Memory B cell (primary cell): ENCODE data around the gene CLDND1.
"Not testable (repeated sequence)": the region's sequence is repeated elsewhere in the genome, so short reads cannot be mapped to it uniquely, and the experiment has no call there.

ENCODE experiments used
- ATAC-seq: fragments of 150-1000 bp; cut with Tn5 transposase; 2 replicates; pipeline ENCODE4 v1.10.0; 2021; ENCODE audit warnings: low read depth, mild to moderate bottlenecking, moderate library complexity
- DNase-seq, 2 donors: peaks; one replicate each; pipeline ENCODE4 v3.0.0; 2022; ENCODE audit warnings: low spot score in 2 of 2
- H3K27ac Mint-ChIP-seq: one replicate; pipeline ENCODE4 v1.8.0; 2022; ENCODE audit warnings: mild to moderate bottlenecking, moderate library complexity, mixed read lengths
- H3K27me3 Mint-ChIP-seq: one replicate; pipeline ENCODE4 v1.8.0; 2022; ENCODE audit warnings: mixed read lengths
- H3K36me3 Mint-ChIP-seq: one replicate; pipeline ENCODE4 v1.8.0; 2022; ENCODE audit warnings: mild to moderate bottlenecking, mixed read lengths
- H3K4me1 Mint-ChIP-seq: one replicate; pipeline ENCODE4 v1.8.0; 2022; ENCODE audit warnings: mixed read lengths
- H3K4me3 Mint-ChIP-seq: one replicate; pipeline ENCODE4 v1.8.0; 2022; ENCODE audit warnings: mild to moderate bottlenecking, moderate library complexity, mixed read lengths
- H3K9me3 Mint-ChIP-seq: one replicate; pipeline ENCODE4 v1.8.0; 2022; ENCODE audit warnings: mixed read lengths

CLDND1 gene

GRCh38 chr3:98522544-98523281 is at the start of gene CLDND1:
Gene CLDND1 (minus strand): TSS chr3:98522902. CDS start chr3:98521424, 1,478 bp downstream.
- peaks cover 34% of the 10 kb centered on the region for H3K4me1 Mint-ChIP-seq
- no peaks in the 10 kb centered on the region for H3K27me3 Mint-ChIP-seq
- H3K36me3 Mint-ChIP-seq, result peaks cover 14% of the 10 kb centered on the region
- DNase-seq, result peak; percentile 85 to 94
- H3K9me3 Mint-ChIP-seq, result no peaks in the 10 kb centered on the region
- peak within 1 kb of the TSS; percentile 97 for H3K27ac Mint-ChIP-seq
- ATAC-seq, result peak; percentile 95
- peak within 1 kb of the TSS; percentile 91 for H3K4me3 Mint-ChIP-seq

DNA sequence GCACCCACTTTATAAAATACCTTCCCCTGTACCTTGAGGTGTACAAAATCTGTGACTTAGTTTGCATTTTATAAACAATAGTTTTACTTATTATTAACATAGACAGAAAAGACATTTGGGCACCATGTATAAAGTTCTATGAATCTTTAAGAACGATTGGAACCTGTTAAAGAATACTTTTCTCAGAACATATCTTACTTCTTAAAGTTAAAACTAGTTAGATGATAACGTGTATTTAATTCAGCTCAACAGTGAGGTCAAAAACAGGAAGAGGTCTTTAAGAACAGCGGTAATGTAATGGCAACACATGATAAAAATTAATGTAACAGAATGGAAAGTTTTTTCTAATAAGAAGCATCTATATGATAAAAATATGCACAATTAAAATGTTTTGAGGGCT is 45.7 kb upstream of the CLDND1 start:
- peaks cover 21% of the 10 kb centered on the region for H3K4me1 Mint-ChIP-seq
- ATAC-seq, result no peak
- no peaks in the 10 kb centered on the region for H3K27me3 Mint-ChIP-seq
- H3K27ac Mint-ChIP-seq, result peak overlapping the region; percentile 87
- no peak for DNase-seq
- H3K36me3 Mint-ChIP-seq, result no peaks in the 10 kb centered on the region
- H3K9me3 Mint-ChIP-seq, result no peaks in the 10 kb centered on the region
- H3K4me3 Mint-ChIP-seq, result peak overlapping the region; percentile 53

DNA sequence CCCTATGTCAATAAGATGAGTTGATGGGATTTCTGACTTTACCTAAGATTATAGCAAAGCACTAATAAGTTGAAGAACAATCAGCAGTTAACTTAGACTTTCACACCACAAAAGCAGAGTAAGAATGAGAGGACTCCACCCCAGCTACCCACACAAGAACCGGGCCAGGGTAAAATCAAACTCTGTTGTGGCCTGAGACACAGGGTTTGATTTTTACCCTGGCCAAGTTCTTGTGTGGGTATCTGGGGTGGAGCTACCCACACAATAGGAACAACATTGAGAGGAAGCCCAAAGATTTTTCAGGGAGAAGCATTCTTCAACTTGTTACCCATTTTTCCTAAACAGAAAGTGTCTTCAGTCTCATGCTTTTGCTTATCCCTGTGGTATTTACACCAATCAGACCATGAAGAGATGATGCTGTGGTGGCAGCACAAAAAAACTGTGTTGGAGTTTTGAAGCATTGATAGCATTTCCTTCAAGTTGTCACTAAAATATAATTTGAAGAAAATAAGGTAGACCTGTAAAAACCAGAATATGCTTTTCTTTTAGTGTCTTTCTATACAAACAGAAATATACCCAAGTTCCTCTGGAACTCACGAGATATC is 45.1 kb upstream of the CLDND1 start:
- Mint-ChIP-seq H3K4me3 (peak overlapping the region; percentile 21), H3K36me3 (no peaks in the 10 kb centered on the region), H3K9me3 (no peaks in the 10 kb centered on the region), H3K4me1 (peaks cover 19% of the 10 kb centered on the region), H3K27ac (peak overlapping the region; percentile 87), H3K27me3 (no peaks in the 10 kb centered on the region)
- DNase-seq (no peak), ATAC-seq (no peak)

DNA sequence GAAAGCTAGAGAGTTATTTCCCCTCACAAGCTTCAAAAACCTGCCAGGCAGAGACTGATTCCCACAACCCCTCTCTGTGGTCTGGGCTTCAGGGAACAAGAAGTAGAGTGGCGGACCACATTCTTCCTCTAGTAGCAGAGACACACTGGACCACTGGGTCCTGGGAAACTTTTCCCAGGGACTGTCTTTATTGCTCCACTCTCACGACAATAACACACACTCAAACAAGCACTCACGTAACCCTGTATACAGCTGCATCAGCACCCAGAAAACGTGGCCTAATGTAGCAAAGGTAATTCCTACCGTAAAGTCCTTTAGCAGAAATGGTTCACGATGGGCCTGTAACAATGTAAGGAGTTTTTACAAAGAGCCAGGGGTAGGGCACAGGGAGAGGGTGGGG is 43.1 kb upstream of the CLDND1 start:
- DNase-seq, result no peak
- Mint-ChIP-seq H3K9me3 (no peaks in the 10 kb centered on the region), H3K27me3 (no peaks in the 10 kb centered on the region), H3K27ac (peak overlapping the region; percentile 87), H3K4me1 (peaks cover 25% of the 10 kb centered on the region), H3K36me3 (no peaks in the 10 kb centered on the region), H3K4me3 (no peak overlapping the region)
- ATAC-seq, result no peak

- Mint-ChIP-seq H3K36me3 (no peaks in the 10 kb centered on the region), H3K27ac (peak overlapping the region; percentile 87), H3K4me1 (peaks cover 26% of the 10 kb centered on the region), H3K4me3 (peak overlapping the region; percentile 55), H3K9me3 (no peaks in the 10 kb centered on the region), H3K27me3 (no peaks in the 10 kb centered on the region)
- no peak for DNase-seq
- ATAC-seq, result no peak
Measured at GRCh38 chr3:98565237-98565643, 42.5 kb upstream of the CLDND1 start.

DNA sequence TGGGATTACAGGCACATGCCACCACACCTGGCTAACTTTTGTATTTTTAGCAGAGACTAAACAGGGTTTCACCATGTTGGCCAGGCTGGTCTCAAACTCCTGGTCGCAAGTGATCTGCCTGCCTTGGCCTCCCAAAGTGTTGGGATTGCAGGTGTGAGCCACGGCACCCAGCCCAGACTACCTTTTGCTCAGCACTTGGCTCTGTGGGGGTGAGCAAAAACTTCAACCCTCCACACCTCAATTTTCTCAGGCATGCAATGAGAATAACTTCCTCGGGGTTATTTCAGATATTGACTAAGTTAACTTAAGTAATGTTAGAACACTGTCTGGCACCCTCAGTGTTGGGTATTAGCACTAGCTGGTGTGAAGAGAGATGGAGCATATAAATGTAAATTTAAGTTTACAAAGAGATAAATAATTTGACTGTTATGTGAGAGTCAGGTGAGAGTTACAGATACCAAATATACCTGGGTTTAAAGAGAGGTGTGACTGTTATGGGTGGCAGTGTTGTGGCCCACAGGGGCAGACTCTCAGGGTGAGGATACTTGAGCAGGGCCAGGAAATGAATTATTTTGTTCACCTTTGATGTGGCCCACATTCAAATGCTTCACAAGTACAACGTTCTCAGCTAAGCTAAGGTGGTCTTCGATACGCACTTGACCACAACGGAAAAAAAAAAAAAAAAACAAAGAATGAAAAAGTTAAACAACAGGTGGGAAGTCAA is 41.7 kb upstream of the CLDND1 start:
- H3K27ac Mint-ChIP-seq, result peak overlapping the region; percentile 87
- H3K4me1 Mint-ChIP-seq, result peaks cover 26% of the 10 kb centered on the region
- ATAC-seq, result peak; percentile 41
- H3K27me3 Mint-ChIP-seq, result no peaks in the 10 kb centered on the region
- no peak for DNase-seq
- H3K4me3 Mint-ChIP-seq, result peak overlapping the region; percentile 71
- H3K36me3 Mint-ChIP-seq, result no peaks in the 10 kb centered on the region
- H3K9me3 Mint-ChIP-seq, result no peaks in the 10 kb centered on the region

GRCh38 chr3:98563661-98564281 is 41.1 kb upstream of the CLDND1 start:
- Mint-ChIP-seq H3K4me3 (peak overlapping the region; percentile 71), H3K4me1 (peaks cover 30% of the 10 kb centered on the region), H3K9me3 (no peaks in the 10 kb centered on the region), H3K27ac (peak overlapping the region; percentile 87), H3K36me3 (no peaks in the 10 kb centered on the region), H3K27me3 (no peaks in the 10 kb centered on the region)
- ATAC-seq (peak; percentile 74), DNase-seq (no peak)

DNA sequence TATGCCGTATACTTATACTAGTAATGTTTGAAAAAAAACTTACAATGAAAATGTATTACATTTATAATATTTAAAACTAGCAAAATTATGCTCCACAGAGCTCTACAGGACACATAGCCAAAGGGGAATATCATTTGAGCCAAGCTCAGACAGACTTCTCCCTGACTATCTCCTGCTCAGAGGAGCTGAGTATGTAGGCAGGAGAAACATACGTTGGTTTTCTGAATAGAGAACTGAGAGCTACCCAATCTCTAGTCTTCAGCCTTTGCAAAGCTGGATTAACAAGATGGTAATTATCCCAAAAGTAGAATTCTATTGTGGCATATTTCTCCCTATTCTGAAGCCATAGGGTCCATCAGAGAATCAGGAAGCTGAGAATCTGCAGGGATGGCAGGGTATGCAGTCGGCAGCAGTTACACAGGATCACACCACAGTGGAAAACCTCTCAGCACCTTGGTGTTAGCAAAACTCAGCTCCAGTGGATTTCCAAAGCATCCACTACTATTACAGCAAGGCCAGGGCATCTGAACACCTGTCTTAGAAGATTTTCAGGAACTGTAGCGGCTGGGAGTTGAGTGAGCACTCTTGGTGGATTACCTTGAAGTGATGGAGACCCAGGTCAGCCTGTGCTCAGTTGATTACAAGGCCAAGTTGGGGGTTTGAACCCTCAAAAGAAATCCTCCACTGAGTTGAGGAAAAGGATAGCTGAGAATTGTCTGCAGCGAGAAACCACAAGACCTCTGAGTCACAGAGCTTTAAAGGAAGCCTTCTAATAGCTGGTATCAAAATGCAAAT is 39.2 kb upstream of the CLDND1 start:
- peaks cover 1% of the 10 kb centered on the region for H3K27me3 Mint-ChIP-seq
- H3K9me3 Mint-ChIP-seq, result no peaks in the 10 kb centered on the region
- DNase-seq (no peak), ATAC-seq (no peak)
- no peaks in the 10 kb centered on the region for H3K36me3 Mint-ChIP-seq
- peak overlapping the region; percentile 24 for H3K27ac Mint-ChIP-seq
- H3K4me3 Mint-ChIP-seq, result no peak overlapping the region
- H3K4me1 Mint-ChIP-seq, result peaks cover 37% of the 10 kb centered on the region

DNA sequence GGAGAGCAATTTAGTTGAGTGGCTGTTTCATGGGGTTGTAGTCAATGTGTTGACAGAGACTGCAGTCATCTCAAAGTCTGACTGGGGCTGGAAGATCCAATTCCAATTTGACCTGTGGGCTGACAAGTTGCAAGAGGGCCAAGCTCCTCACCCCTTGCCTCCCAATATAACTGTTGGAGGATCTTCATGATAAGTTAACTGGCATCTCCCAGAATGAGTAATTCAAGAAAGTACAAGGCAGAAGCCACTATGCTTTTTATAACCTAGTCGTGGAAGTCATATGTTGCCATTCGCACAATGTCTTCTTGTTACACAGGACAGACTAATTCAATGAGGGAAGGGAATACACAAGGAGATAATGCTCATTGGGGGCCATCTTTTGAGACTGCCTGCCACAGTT is 38.2 kb upstream of the CLDND1 start:
- Mint-ChIP-seq H3K27ac (peak overlapping the region; percentile 15), H3K36me3 (no peaks in the 10 kb centered on the region)

DNA sequence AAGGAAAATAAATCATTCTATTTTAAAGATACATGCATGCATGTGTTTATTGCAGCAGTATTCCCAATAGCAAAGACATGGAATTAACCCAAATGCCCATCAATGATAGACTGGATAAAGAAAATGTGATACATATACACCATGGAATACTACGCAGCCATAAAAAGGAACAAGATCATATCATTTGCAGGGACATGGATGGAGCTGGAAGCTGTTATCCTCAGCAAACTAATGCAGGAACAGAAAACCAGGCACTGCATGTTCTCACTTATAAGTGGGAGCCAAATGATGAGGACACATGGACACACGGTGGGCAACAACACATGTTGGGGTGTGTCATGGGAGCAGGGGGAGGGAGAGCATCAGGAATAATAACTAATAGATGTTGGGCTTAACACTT is 37.1 kb upstream of the CLDND1 start:
- ATAC-seq, H3K27me3 Mint-ChIP-seq, H3K27ac Mint-ChIP-seq, H3K4me3 Mint-ChIP-seq, H3K9me3 Mint-ChIP-seq, H3K36me3 Mint-ChIP-seq, DNase-seq: not testable (repeated sequence)
- peaks cover 44% of the 10 kb centered on the region for H3K4me1 Mint-ChIP-seq

More for the DNA sequence above, 38.2 kb upstream of the CLDND1 start:
- no peaks in the 10 kb centered on the region for H3K9me3 Mint-ChIP-seq
- no peak for DNase-seq
- peaks cover 42% of the 10 kb centered on the region for H3K4me1 Mint-ChIP-seq
- peak overlapping the region; percentile 30 for H3K4me3 Mint-ChIP-seq
- H3K27me3 Mint-ChIP-seq, result peaks cover 4% of the 10 kb centered on the region
- ATAC-seq, result no peak

- no peak for ATAC-seq
- Mint-ChIP-seq H3K27ac (peak overlapping the region; percentile 96), H3K27me3 (peaks cover 4% of the 10 kb centered on the region), H3K4me3 (peak overlapping the region; percentile 52), H3K9me3 (no peaks in the 10 kb centered on the region), H3K36me3 (no peaks in the 10 kb centered on the region), H3K4me1 (peaks cover 46% of the 10 kb centered on the region)
- no peak for DNase-seq
Measured at GRCh38 chr3:98558100-98558827, 35.6 kb upstream of the CLDND1 start.

- Mint-ChIP-seq H3K27ac (peak overlapping the region; percentile 96), H3K36me3 (no peaks in the 10 kb centered on the region), H3K4me1 (peaks cover 49% of the 10 kb centered on the region), H3K27me3 (peaks cover 4% of the 10 kb centered on the region), H3K4me3 (peak overlapping the region; percentile 55), H3K9me3 (no peaks in the 10 kb centered on the region)
- no peak for DNase-seq
- ATAC-seq, result no peak
Measured at GRCh38 chr3:98557324-98558010, 34.8 kb upstream of the CLDND1 start.
